GM12878 (cell line): ENCODE results near the gene FLRT1.

ENCODE experiments used
- BCL3 ChIP-seq: IDR thresholded peaks from 2 replicates; pipeline ENCODE4 v1.6.1; 2011; ENCODE audit warnings: borderline replicate concordance, low read depth, mild to moderate bottlenecking, moderate library complexity, low read length; ENCODE audit not compliant: insufficient read depth, poor library complexity, severe bottlenecking
- CEBPB ChIP-seq, 2 experiments: fragments of 150-350 bp in 1 of 2; IDR thresholded peaks; 2 replicates each; pipeline ENCODE4 v1.6.1; 2012 to 2014; ENCODE audit warnings: low read depth in 2 of 2, low read length in 2 of 2, borderline replicate concordance in 1 of 2, inconsistent platforms in 1 of 2
- CTCF ChIP-seq, 3 experiments: IDR thresholded peaks in 2 of 3; conservative IDR thresholded peaks in 1 of 3; 2 replicates each; pipeline ENCODE4 v1.5.1; 2011; ENCODE audit warnings: low read depth in 3 of 3, low read length in 3 of 3, mild to moderate bottlenecking in 3 of 3, control low read depth in 2 of 3, moderate library complexity in 2 of 3, inconsistent platforms in 1 of 3, mixed read lengths in 1 of 3; ENCODE audit not compliant: control insufficient read depth in 2 of 3, insufficient read depth in 1 of 3; ENCODE audit errors: extremely low read depth in 1 of 3
- ESRRA ChIP-seq: IDR thresholded peaks from 2 replicates; pipeline ENCODE4 v1.6.1; 2012; ENCODE audit warnings: mild to moderate bottlenecking, low read length, improper control_type of control experiment
- HDAC2 ChIP-seq: fragments of 200-600 bp; sonication (generic); IDR thresholded peaks from 2 replicates; pipeline ENCODE4 v1.6.1; 2017
- LARP7 ChIP-seq: fragments of 450-650 bp; IDR thresholded peaks from 2 replicates; pipeline ENCODE4 v1.6.1; 2017; ENCODE audit warnings: mild to moderate bottlenecking
- SPI1 ChIP-seq: IDR thresholded peaks from 2 replicates; pipeline ENCODE4 v1.6.1; 2011; ENCODE audit warnings: low read depth, mild to moderate bottlenecking, low read length, moderate library complexity, borderline replicate concordance; ENCODE audit not compliant: insufficient read depth
- YBX1 ChIP-seq: fragments of 450-650 bp; IDR thresholded peaks from 2 replicates; pipeline ENCODE4 v1.6.1; 2016; ENCODE audit warnings: antibody characterized with exemption
- ZNF24 ChIP-seq: fragments of 450-650 bp; IDR thresholded peaks from 2 replicates; pipeline ENCODE4 v1.6.1; 2017; ENCODE audit warnings: antibody characterized with exemption, mild to moderate bottlenecking
- TF ChIP-seq, protein P1 (sequence below): IDR thresholded peaks from 2 replicates; pipeline ENCODE4 v1.6.1; 2012; ENCODE audit warnings: low read depth, low read length, improper control_type of control experiment
- TF ChIP-seq, protein P2 (sequence below): fragments of 450-650 bp; IDR thresholded peaks from 2 replicates; pipeline ENCODE4 v1.6.1; 2017; ENCODE audit warnings: low read depth, mild to moderate bottlenecking, moderate library complexity

DNA sequence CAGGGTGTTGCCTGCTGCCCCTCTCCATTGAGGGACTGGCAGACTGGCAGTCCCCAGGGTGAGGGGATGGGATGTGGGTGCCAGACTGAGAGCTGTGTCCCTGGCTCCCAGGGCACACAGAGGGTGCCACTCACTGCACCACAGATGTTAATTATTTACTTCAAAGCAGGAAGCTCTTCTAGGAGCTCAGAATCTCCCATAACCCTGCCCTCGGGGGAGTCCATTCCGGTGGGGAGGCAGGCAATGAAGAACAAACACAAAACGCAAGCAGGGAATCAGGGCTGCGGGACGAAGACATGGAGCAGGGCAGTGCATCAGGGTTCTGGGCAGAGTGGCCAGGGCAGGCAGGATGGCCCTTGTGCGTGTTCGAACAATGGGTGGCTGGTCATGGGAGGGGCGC is 24.4 kb upstream of the FLRT1 start:
- no peak for TF ChIP-seq YBX1
- TF ChIP-seq BCL3 = no peak
- TF ChIP-seq CEBPB (IDR thresholded peaks at IDR 0.05; ENCODE audit: borderline replicate concordance in 1 of 2, low read depth in 2 of 2, low read length in 2 of 2) = no peak
- TF ChIP-seq CTCF (IDR thresholded peaks at IDR 0.05 in 2 of 3, conservative IDR thresholded peaks at IDR 0.05 in 1 of 3; ENCODE audit: control insufficient read depth in 2 of 3, extremely low read depth in 1 of 3, insufficient read depth in 1 of 3, low read depth in 3 of 3, low read length in 3 of 3) = no peak
- TF ChIP-seq, protein P1, sequence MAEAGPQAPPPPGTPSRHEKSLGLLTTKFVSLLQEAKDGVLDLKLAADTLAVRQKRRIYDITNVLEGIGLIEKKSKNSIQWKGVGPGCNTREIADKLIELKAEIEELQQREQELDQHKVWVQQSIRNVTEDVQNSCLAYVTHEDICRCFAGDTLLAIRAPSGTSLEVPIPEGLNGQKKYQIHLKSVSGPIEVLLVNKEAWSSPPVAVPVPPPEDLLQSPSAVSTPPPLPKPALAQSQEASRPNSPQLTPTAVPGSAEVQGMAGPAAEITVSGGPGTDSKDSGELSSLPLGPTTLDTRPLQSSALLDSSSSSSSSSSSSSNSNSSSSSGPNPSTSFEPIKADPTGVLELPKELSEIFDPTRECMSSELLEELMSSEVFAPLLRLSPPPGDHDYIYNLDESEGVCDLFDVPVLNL = no peak
- TF ChIP-seq LARP7 = no peak
- no peak for TF ChIP-seq HDAC2
- no peak for TF ChIP-seq SPI1
- TF ChIP-seq ESRRA = no peak
- TF ChIP-seq ZNF24 = no peak
- TF ChIP-seq, protein P2, sequence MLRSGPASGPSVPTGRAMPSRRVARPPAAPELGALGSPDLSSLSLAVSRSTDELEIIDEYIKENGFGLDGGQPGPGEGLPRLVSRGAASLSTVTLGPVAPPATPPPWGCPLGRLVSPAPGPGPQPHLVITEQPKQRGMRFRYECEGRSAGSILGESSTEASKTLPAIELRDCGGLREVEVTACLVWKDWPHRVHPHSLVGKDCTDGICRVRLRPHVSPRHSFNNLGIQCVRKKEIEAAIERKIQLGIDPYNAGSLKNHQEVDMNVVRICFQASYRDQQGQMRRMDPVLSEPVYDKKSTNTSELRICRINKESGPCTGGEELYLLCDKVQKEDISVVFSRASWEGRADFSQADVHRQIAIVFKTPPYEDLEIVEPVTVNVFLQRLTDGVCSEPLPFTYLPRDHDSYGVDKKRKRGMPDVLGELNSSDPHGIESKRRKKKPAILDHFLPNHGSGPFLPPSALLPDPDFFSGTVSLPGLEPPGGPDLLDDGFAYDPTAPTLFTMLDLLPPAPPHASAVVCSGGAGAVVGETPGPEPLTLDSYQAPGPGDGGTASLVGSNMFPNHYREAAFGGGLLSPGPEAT = no peak
